Kidney capillary endothelial cell (primary cell): Measurements from ENCODE around the gene LRRC8C.
"Not testable (repeated sequence)": the region's sequence is repeated elsewhere in the genome, so short reads cannot be mapped to it uniquely, and the experiment has no call there.

Source experiments
- DNase-seq: peaks from one replicate; pipeline ENCODE4 v3.0.0-alpha.2; 2018; ENCODE audit warnings: low spot score

LRRC8C gene

GRCh38 chr1:89607586-89608318, 25.2 kb upstream of the LRRC8C start:
- no peak for DNase-seq

GRCh38 chr1:89608319-89608983, 24.5 kb upstream of the LRRC8C start:
- DNase-seq = peak; percentile 72

GRCh38 chr1:89608984-89609725, 23.8 kb upstream of the LRRC8C start:
- no peak for DNase-seq

GRCh38 chr1:89609781-89610456, 23.0 kb upstream of the LRRC8C start:
- no peak for DNase-seq

GRCh38 chr1:89610457-89611011, 22.4 kb upstream of the LRRC8C start:
- DNase-seq = no peak

- no peak for DNase-seq
Observed at GRCh38 chr1:89611721-89612120, 21.2 kb upstream of the LRRC8C start.

GRCh38 chr1:89613928-89614327, 19.0 kb upstream of the LRRC8C start:
- no peak for DNase-seq

GRCh38 chr1:89615676-89616598, 17.0 kb upstream of the LRRC8C start:
- DNase-seq = no peak

GRCh38 chr1:89616844-89617627, 15.9 kb upstream of the LRRC8C start:
- DNase-seq = no peak

GRCh38 chr1:89620664-89621063, 12.3 kb upstream of the LRRC8C start:
- no peak for DNase-seq

GRCh38 chr1:89622895-89623294, 10.0 kb upstream of the LRRC8C start:
- DNase-seq = no peak

- DNase-seq = no peak
Observed at GRCh38 chr1:89624314-89624713, 8.6 kb upstream of the LRRC8C start.

- no peak for DNase-seq
Observed at GRCh38 chr1:89624715-89625323, 8.1 kb upstream of the LRRC8C start.

- no peak for DNase-seq
Observed at GRCh38 chr1:89627596-89627962, 5.3 kb upstream of the LRRC8C start.

GRCh38 chr1:89629146-89629545, 3.8 kb upstream of the LRRC8C start:
- no peak for DNase-seq

GRCh38 chr1:89629600-89629999, 3.3 kb upstream of the LRRC8C start:
- DNase-seq = not testable (repeated sequence)

GRCh38 chr1:89630048-89630447, 2.9 kb upstream of the LRRC8C start:
- no peak for DNase-seq

GRCh38 chr1:89631816-89632656, 884 bp upstream of the LRRC8C start:
- DNase-seq = no peak

- DNase-seq = peak; percentile 29
Observed at GRCh38 chr1:89633248-89633799, 404 bp downstream of the LRRC8C start.
